BJ (cell line): ENCODE results near the gene PPWD1. TPM values are rescaled to one million over a fixed set of nuclear protein-coding genes. Genes with fewer than 3 reads are reported as not detected.

Experiments used
- CTCF ChIA-PET: fragments of 350-600 bp; formaldehyde crosslinking; extraction: SDS; loops from one replicate; lab custom pipeline; 2021; ENCODE audit warnings: antibody characterized with exemption, inconsistent platforms; lab: Yijun Ruan, JAX
- POLR2A ChIA-PET: fragments of 300-600 bp; sonication (Branson Sonifier 250); formaldehyde crosslinking; extraction: SDS; loops from one replicate; lab custom pipeline; 2021; ENCODE audit warnings: antibody characterized with exemption; lab: Charles Lee
- DNase-seq: peaks from one replicate; pipeline ENCODE4 v3.0.0-alpha.2; 2011; ENCODE audit warnings: low read depth
- H3K27me3 ChIP-seq: 2 replicates; pipeline ENCODE4 v1.6.0; 2011; ENCODE audit warnings: low read length; ENCODE audit not compliant: control insufficient read depth, insufficient read depth
- H3K36me3 ChIP-seq: 2 replicates; pipeline ENCODE4 v1.5.1; 2011; ENCODE audit warnings: low read length; ENCODE audit not compliant: control insufficient read depth, insufficient read depth
- H3K4me3 ChIP-seq: 2 replicates; pipeline ENCODE4 v1.5.1; 2011; ENCODE audit warnings: low read depth, mild to moderate bottlenecking, control low read depth, low read length
- CTCF ChIP-seq: IDR thresholded peaks from 2 replicates; pipeline ENCODE4 v1.5.1; 2011; ENCODE audit warnings: low read depth, mild to moderate bottlenecking, control low read depth, inconsistent platforms, low read length, moderate library complexity; ENCODE audit not compliant: insufficient read depth
- polyA plus RNA-seq: library from polyadenylated mRNA; depleted of rRNA; stranded (reverse); fragments of >200 nt; gene quantifications from 2 replicates; pipeline ENCODE4 v1.2.3, GENCODE V29; 2011; rRNA removed
- small RNA-seq: library from RNA; depleted of rRNA; stranded (forward); fragments of <200 nt; gene quantifications from one replicate; pipeline ENCODE3, GENCODE V24; 2012; ENCODE audit warnings: low replicate concordance, low read depth; ENCODE audit not compliant: insufficient read length

Gene PPWD1
- polyA plus RNA-seq, 1 experiment: 2.5 TPM

GRCh38 chr5:65630981-65631380 lies 67.9 kb downstream of the PPWD1 start:
- POLR2A ChIA-PET: no interaction called here
- no peaks in the 10 kb centered on the region; the same call in 1 of the 2 replicates for H3K36me3 ChIP-seq
- CTCF ChIA-PET: no interaction called here
- TF ChIP-seq CTCF: no peak
- no peak for DNase-seq
- no peak overlapping the region for H3K4me3 ChIP-seq
- H3K27me3 ChIP-seq: no peaks in the 10 kb centered on the region

Small RNA genes within 50 kb of the gene (small RNA-seq; reads per million reads assigned to genes)
- gene RNU6-540P: not detected

Other genes with a start within 250 kb of the PPWD1 start
- 26.2 and 28.0 TPM in 2 replicates for gene ADAMTS6, start 81.4 kb upstream of the PPWD1 start, polyA plus RNA-seq
- gene CENPK, start 128 bp upstream of the PPWD1 start, polyA plus RNA-seq: 4.8 and 7.1 TPM in 2 replicates
- gene TRIM23, start 61.0 kb downstream of the PPWD1 start, polyA plus RNA-seq: 15.2 and 16.0 TPM in 2 replicates
- 0.58 and 1.8 TPM in 2 replicates for gene SHLD3, start 61.7 kb downstream of the PPWD1 start, polyA plus RNA-seq
- gene TRAPPC13, start 61.7 kb downstream of the PPWD1 start, polyA plus RNA-seq: 9.8 and 17.7 TPM in 2 replicates
- 6.5 and 14.0 TPM in 2 replicates for gene SGTB, start 158.8 kb downstream of the PPWD1 start, polyA plus RNA-seq
- gene NLN, start 158.9 kb downstream of the PPWD1 start, polyA plus RNA-seq: 15.4 and 20.2 TPM in 2 replicates